ENCODE measurements around the gene RPL36. TPM values are rescaled to one million over a fixed set of nuclear protein-coding genes. Genes with fewer than 3 reads are reported as not detected.

Gene RPL36
- total RNA-seq, 6 experiments from 2014 or later, result 232 to 283 (median 251) TPM

DNA sequence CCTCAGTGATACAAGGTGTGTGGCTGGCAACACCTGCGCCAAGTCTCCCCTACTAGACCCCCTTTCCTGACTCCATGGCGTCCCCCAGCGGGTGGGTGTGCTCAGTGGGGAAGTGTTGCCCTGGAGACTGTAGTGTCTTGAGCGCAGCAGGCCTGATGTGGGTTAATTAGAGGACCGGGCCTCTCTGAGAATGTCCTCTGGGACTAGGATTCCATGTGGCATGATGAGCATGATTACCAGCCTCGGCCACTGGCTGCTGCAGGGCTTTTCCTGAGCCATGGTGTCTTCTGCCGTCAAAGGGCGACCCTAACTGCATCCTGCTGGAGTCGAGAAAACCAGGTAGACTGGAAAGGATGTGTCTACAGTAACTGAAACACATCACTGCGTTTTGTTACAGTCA is 37.8 kb upstream of the RPL36 start:
- DNase-seq, result no peak
- peaks cover 0 to 13% (median 6%) of the 10 kb centered on the region in 4 donors for H3K4me1 ChIP-seq
- no peaks in the 10 kb centered on the region for H3K27me3 ChIP-seq
- H3K9me3 ChIP-seq, result no peaks in the 10 kb centered on the region
- H3K36me3 ChIP-seq, result peaks cover 11 to 85% (median 50%) of the 10 kb centered on the region in 4 donors
- no peak overlapping the region for H3K4me3 ChIP-seq
- no peak overlapping the region for H3K27ac ChIP-seq
- no peak for ATAC-seq
- intact Hi-C loops (cut with DNase I), result no loop called here
- WGBS (ENCODE audit: insufficient coverage, low coverage, low lambda C conversion rate, missing lambda C conversion rate), result 92% methylated on average over 4 of the region's 10 CpGs
- no peak for TF ChIP-seq POLR2A (IDR thresholded peaks at IDR 0.05)
- TF ChIP-seq, protein P1, sequence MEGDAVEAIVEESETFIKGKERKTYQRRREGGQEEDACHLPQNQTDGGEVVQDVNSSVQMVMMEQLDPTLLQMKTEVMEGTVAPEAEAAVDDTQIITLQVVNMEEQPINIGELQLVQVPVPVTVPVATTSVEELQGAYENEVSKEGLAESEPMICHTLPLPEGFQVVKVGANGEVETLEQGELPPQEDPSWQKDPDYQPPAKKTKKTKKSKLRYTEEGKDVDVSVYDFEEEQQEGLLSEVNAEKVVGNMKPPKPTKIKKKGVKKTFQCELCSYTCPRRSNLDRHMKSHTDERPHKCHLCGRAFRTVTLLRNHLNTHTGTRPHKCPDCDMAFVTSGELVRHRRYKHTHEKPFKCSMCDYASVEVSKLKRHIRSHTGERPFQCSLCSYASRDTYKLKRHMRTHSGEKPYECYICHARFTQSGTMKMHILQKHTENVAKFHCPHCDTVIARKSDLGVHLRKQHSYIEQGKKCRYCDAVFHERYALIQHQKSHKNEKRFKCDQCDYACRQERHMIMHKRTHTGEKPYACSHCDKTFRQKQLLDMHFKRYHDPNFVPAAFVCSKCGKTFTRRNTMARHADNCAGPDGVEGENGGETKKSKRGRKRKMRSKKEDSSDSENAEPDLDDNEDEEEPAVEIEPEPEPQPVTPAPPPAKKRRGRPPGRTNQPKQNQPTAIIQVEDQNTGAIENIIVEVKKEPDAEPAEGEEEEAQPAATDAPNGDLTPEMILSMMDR (IDR thresholded peaks at IDR 0.05), result no peak

GRCh38 chr19:5654931-5655330 is 35.2 kb upstream of the RPL36 start:
- Histone ChIP-seq H3K27ac (no peak overlapping the region), H3K27me3 (no peaks in the 10 kb centered on the region), H3K4me3 (no peak overlapping the region), H3K9me3 (no peaks in the 10 kb centered on the region), H3K4me1 (no peaks in the 10 kb centered on the region), H3K36me3 (peaks cover 8 to 98% (median 53%) of the 10 kb centered on the region in 4 donors)
- intact Hi-C loops (cut with DNase I), result no loop called here
- 84% methylated on average over 5 of the region's 5 CpGs for WGBS (ENCODE audit: insufficient coverage, low coverage, low lambda C conversion rate, missing lambda C conversion rate)
- DNase-seq, result no peak
- TF ChIP-seq POLR2A (IDR thresholded peaks at IDR 0.05), result no peak
- TF ChIP-seq, protein P1 (IDR thresholded peaks at IDR 0.05), result no peak
- ATAC-seq, result no peak

GRCh38 chr19:5655412-5655811 is 34.7 kb upstream of the RPL36 start:
- 97% methylated on average over 5 of the region's 5 CpGs for WGBS (ENCODE audit: insufficient coverage, low coverage, low lambda C conversion rate, missing lambda C conversion rate)
- no peak for ATAC-seq
- Histone ChIP-seq H3K4me3 (no peak overlapping the region), H3K27ac (no peak overlapping the region), H3K36me3 (peaks cover 3 to 96% (median 52%) of the 10 kb centered on the region in 4 donors), H3K9me3 (no peaks in the 10 kb centered on the region), H3K27me3 (no peaks in the 10 kb centered on the region), H3K4me1 (no peaks in the 10 kb centered on the region)
- intact Hi-C loops (cut with DNase I), result no loop called here
- TF ChIP-seq POLR2A (IDR thresholded peaks at IDR 0.05), result no peak
- TF ChIP-seq, protein P1 (IDR thresholded peaks at IDR 0.05), result no peak
- DNase-seq, result no peak

GRCh38 chr19:5661483-5661882 is 28.6 kb upstream of the RPL36 start:
- Histone ChIP-seq H3K4me3 (no peak overlapping the region), H3K36me3 (peaks cover 21 to 92% (median 47%) of the 10 kb centered on the region in 4 donors), H3K4me1 (peaks cover 0 to 28% (median 7%) of the 10 kb centered on the region in 4 donors), H3K27ac (no peak overlapping the region), H3K27me3 (no peaks in the 10 kb centered on the region), H3K9me3 (no peaks in the 10 kb centered on the region)
- intact Hi-C loops (cut with DNase I), result no loop called here
- no peak for TF ChIP-seq POLR2A (IDR thresholded peaks at IDR 0.05)
- TF ChIP-seq, protein P1 (IDR thresholded peaks at IDR 0.05), result no peak
- DNase-seq, result peak in 1 of 3 donors; percentile 50
- WGBS (ENCODE audit: insufficient coverage, low coverage, low lambda C conversion rate, missing lambda C conversion rate), result 94% methylated on average over 9 of the region's 42 CpGs
- ATAC-seq, result no peak

DNA sequence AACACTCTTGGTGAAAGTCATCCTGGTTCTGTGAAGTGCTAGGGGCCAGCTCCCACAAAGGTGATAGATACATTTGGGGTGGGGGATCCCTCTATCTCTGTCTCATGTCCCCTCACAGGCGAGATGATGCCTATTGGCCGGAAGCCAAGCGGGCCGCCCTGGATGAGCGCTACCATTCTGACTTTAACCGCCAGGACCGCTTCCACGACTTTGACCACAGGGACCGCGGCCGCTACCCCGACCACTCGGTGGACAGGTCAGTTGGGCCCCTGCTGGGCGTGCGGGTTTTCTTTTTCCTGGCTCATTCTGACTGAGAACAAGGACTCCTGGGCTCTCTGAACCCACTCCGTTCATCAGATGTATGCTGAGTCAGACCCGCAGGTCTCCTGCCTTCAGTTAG is 26.2 kb upstream of the RPL36 start:
- Histone ChIP-seq H3K36me3 (peaks cover 27 to 91% (median 54%) of the 10 kb centered on the region in 4 donors), H3K27ac (peak overlapping the region in 1 of 3 donors; percentile 74), H3K4me3 (no peak overlapping the region), H3K27me3 (no peaks in the 10 kb centered on the region), H3K4me1 (peaks cover 0 to 30% (median 7%) of the 10 kb centered on the region in 4 donors), H3K9me3 (no peaks in the 10 kb centered on the region)
- TF ChIP-seq POLR2A (IDR thresholded peaks at IDR 0.05), result no peak
- TF ChIP-seq, protein P1 (IDR thresholded peaks at IDR 0.05), result no peak
- 92% methylated on average over 5 of the region's 17 CpGs for WGBS (ENCODE audit: insufficient coverage, low coverage, low lambda C conversion rate, missing lambda C conversion rate)
- ATAC-seq, result no peak
- DNase-seq, result peak in 1 of 3 donors; percentile 52
- intact Hi-C loops (cut with DNase I), result no loop called here

Data from right lobe of liver (tissue), 6 donors.